NCI-H128 (cell line): Measurements from ENCODE around the gene MARCHF2.

Source experiments
- DNase-seq: peaks from one replicate; lab custom pipeline; 2025; ENCODE audit not compliant: unreplicated experiment; lab: John Stamatoyannopoulos, UW

Gene MARCHF2

DNA sequence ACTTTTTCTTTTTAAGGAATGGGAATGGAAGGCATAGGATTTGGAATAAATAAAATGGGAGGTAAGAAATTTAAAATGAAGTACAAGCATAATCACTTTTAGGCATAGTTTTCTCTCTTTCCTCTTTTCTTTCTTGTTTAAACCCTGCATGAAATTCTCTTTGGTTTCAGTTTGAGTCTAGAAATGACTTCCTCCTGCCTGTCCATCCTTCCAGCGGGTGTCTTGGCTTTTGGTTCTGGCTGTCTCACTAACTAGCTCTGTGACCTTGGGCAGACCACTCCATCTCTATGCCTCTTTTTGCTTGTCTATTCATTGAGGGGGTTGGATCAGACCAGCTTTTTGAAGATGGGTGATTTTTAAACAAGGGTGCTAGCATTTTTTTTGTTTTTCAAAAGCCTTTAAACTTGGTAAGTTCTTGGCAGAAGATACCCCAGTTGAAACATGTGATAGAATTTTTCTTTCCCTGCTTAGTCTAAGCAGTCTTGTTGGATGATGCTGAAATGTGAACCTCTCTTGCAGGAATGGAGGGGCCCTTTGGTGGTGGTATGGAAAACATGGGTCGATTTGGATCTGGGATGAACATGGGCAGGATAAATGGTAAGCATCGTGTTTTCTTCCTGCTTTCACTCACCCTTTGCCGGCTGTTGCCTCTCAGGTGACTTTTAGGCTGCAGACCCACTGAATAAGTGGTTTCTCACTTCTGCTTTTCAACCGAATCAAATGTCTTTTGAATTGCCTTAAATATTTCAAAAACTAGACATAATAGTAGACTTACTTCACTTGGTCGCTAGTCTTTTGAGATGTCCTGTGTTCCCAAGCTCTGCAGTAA is 60.8 kb downstream of the MARCHF2 start:
- DNase-seq = no peak

DNA sequence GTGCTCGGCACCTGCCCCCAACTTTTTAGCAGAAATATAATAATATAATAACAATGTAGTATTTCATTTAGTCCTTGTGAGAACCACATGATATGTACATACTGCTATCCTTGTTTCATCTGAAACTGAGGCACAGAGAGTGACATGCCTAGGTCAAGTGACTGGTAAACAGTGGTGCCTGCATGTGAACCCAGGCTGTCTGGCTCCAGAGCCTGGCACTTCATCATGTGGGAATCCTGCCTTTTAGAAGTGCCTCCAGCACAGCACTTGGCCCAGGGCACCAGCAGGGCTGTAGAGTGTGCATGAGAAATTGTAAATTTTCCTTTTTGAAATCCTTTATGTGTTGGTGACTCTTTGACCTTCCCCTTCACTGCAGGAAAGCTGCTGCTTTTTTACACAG is 61.9 kb downstream of the MARCHF2 start:
- DNase-seq = no peak

DNA sequence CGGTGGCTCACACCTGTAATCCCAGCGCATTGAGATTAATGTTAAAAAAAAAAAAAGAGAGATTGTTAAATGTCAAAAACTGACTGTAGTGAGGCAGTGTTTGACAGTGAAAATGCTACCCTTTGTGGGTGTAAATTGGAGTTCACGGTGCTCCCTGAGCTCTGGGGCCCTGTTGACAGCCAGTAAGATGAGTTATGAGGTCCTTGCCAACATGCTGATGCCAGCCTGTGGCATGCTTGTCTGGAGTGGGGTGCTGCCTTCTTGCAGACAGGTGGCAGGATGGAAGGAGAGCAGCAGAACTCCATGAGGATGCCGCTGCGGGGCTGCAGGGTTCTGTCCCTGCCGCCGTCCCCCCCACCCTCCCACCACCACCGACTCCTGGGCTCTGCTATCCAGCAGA is 63.4 kb downstream of the MARCHF2 start:
- DNase-seq = no peak

DNA sequence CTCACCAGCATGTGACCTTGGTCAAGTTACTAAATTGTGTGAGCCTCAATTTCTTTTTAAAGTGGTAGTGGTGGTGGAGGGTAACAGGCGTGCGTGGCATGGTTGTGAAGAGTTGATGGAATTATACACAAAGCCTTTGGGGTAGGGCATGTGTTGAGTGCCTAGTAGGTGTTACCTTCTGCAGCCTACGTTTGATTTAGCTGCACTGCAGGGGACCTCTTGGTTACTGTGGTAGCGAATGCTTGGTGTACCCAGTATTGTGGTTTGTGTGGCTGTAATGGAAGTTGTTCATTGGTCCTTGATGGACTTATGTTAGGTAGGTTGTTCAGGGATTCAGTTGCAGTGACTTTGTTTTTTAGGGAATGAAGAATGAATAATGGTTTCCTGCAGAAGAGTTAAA is 64.8 kb downstream of the MARCHF2 start:
- DNase-seq = no peak

DNA sequence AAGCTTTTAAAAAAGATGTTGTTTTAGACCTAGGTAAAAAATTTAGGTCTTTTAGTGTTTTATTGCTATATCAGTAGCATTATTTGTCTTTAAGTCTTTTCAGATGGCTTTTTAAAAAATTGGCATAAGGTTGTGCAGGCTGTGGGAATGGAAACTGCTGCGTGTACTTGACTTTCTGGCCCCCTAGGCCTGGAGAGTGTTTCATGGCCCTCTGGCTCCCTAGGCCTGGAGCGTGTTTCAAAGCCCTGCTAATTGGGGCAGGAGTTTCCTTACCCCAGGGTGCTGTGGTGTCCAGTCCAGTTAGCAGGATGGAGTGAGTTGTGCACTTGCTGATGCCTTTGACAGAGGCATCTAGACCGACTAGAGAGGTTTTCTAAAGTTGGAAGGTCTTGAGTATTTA is 65.5 kb downstream of the MARCHF2 start:
- DNase-seq = no peak

DNA sequence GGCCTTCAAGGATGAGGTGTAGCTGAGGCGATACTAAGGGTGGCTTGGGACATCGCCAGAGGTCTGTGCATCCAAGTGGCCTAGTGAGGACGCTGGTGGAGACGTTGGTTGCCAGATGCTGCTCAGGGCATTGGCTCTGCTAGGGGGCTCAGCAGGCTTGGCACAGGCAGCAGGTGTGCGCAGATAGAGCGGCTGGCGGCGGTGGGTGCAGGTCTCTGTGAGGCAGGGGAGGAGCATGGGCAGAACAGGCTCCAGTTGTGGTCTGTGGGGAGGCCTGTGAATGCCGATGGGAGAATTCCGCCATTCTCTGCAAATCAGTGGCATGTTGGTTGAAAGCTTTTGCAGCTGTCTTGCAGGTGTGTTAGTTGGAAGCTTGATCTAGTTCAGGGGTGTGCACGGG is 68.1 kb downstream of the MARCHF2 start:
- no peak for DNase-seq

DNA sequence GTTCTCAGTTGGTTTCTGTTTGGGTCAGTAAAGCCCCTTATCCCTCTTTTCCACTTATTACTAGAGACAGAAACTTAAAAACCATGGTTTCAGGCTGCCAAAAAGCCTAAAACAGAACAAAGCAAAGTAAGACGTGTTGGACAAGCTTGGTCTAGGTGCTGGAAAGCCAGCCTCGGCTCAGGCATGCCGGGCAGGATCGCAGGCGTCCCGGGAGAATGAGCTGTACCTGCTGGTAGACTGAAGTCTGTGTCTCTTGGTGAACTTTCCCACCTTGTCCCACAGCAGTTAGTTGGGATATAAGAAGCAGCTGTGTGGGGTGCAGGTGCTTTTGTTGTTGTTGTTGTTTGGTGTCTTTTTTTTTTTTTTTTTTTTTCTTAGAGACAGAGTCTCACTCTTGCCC is 68.5 kb downstream of the MARCHF2 start:
- no peak for DNase-seq

DNA sequence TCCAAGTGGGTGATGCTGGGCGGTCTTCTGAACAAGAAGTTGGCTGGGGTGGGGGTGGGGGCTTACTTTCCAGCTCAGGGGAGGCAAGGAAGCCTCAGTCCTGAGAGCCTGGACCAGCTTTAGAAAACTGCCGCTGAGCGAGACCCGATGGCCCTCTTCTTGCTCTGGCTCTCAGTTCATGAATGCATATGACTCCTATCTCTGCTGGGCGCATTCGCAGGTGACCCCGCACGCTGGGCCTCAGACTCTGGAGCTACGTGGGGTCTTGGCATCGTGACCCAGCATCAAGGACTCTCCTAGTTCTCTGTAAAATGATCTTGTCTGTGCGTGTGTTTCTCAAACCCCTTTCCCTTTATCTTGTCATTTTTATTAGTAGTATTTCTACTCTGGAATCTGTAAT is 69.6 kb downstream of the MARCHF2 start:
- no peak for DNase-seq

DNA sequence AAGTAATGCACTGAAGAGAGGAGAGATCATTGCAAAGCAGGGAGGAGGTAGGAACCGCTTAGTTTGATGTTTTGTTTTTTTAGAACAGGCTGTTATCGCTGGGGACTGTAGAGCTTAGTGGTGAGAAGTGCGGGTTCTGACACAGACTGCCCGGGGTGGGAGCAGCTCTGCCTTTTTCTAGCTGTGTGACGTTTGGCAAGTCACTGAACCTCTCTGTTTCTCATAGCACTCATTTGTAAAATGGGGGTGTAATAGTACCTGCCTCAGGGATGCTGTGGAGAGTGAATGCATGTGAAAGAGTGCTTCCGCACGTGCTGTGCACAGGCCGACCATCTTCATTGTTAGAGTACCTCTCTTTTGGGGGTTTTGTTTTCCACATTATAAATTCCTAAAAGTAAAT is 70.1 kb downstream of the MARCHF2 start:
- DNase-seq = no peak

DNA sequence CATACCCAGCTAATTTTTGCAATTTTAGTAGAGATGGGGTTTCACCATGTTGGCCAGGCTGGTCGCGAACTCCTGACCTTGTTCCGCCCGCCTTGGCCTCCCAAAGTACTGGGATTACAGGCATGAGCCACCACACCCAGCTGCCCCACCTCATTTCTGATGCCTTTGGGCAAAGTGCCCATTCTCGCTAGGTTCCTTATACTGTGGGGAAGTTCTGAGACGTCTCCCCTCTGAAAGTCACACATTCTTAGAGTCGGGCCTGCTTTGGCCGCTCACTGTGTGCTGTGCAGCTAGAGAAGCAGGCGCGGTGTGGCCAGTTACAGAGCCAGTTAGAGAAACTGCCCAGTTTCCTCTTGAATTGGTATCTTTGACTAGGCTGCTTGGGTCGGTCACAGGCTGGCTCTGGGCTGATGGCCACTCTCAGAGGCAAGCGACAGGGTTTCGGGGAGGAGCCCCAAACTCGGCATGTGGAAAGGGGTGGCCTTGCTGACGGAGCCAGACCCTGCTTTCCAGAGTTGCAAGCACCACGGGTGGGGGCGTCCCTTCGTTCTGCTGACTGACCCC is 71.3 kb downstream of the MARCHF2 start:
- no peak for DNase-seq

DNA sequence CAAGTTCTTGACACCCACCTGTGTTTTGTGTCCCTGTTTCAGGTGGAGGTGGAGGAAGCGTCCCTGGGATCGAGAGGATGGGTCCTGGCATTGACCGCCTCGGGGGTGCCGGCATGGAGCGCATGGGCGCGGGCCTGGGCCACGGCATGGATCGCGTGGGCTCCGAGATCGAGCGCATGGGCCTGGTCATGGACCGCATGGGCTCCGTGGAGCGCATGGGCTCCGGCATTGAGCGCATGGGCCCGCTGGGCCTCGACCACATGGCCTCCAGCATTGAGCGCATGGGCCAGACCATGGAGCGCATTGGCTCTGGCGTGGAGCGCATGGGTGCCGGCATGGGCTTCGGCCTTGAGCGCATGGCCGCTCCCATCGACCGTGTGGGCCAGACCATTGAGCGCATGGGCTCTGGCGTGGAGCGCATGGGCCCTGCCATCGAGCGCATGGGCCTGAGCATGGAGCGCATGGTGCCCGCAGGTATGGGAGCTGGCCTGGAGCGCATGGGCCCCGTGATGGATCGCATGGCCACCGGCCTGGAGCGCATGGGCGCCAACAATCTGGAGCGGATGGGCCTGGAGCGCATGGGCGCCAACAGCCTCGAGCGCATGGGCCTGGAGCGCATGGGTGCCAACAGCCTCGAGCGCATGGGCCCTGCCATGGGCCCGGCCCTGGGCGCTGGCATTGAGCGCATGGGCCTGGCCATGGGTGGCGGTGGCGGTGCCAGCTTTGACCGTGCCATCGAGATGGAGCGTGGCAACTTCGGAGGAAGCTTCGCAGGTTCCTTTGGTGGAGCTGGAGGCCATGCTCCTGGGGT is 72.7 kb downstream of the MARCHF2 start:
- no peak for DNase-seq

DNA sequence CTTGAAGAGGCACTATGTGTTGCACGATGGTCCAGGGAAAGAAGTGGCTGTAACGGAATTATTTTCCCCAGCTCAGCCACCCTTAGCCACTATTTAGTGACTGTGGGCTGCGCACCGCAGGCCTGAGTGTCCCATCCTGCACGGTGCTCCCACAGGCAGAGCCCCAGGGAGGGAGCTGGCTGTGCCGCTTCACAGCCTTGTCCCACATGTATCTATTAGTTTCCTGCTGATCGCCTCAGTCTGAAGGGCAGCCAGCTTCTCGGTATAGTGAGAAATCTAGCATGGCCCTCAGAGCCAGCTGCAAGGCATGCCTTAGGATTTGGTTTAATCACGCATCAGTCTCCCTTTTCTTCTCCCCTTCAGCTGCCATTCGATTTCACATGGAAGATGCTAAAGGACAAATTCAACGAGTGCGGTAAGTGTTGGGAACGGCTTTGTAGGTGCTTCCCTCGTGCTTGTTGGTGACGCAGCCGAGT is 73.6 kb downstream of the MARCHF2 start:
- no peak for DNase-seq

DNA sequence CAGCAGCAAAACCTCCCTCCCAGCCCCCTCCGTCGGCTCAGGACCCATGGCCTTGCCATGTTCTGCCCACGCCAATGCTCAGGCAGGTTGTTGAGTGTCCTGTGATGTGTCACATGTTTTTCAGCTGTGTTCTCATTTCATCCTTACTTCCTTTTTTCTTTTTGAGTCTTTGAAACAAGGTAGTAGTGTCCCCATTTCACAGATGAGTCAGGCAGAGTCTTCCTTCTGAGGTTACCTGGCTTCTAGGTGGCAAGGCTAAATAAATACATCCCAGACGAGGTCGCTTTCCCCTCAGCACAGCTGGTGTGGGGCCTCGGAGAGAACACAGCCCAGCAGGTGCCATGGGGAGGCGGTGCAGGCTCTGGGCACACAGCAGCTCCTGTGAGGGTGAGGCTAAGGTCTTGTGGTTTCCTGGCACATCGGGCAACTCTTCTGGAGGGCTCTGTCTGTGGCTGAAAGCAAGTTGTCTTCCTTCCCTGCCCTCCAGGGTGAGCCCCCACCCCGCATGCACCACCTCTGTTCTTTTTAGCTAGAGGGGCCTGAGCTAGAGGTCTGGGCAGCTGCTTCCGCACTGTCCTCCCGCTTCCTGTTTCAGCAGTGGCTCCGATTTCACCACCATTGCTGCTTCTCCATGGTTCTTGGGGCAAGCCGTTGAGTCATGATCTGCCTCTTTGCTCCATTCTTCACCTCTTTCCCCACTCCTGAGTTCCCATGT is 74.2 kb downstream of the MARCHF2 start:
- no peak for DNase-seq

DNA sequence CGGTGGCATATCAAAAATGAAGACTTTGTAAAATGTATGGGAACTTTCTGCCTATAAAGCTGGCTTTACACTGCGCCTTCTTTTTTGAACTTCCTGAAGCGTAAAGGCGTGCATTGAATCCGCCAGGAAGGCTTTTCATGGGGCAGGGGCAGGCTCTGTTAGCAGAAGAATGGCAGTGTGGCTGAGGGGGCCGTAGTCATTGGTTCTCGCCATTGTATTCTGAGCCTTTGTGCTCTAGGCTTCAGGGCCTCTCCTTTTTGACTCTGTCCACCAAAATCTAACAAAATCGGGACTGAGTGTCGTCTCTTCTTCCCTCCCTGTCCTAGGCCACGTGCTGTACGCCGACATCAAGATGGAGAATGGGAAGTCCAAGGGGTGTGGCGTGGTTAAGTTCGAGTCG is 75.3 kb downstream of the MARCHF2 start:
- DNase-seq = no peak
